Measurements from ENCODE around the gene RGL4.
"Not testable (repeated sequence)": the region's sequence is repeated elsewhere in the genome, so short reads cannot be mapped to it uniquely, and the experiment has no call there.

The RGL4 gene

DNA sequence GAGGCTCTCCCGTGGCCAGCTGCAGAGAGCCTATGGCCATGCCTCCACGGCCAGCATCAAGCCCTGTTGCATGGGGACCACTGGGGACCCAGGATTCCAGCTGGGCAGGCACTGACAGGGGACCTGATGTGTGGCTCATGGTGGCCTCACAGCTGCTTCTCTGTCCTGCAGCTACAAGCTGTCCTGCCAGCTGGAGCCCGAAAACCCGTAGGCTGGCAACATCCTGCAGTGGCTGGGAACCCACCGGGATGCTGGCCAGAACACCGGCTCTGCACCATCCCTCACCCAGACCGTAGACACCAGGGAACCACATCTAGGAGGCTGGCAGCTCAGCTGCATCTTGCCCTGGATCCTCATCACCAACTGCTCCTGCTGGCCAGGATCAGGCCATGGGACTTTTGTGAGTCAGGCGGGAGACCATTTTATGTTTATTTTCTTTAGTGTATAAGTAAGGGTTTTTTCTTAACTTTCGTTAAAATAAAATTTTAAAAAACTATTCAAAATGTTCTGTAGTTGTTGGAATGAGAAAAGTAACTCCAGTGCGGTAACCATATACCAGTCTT is 7.9 kb downstream of the RGL4 start:
- no peak for DNase-seq (ENCODE audit: low spot score)

DNA sequence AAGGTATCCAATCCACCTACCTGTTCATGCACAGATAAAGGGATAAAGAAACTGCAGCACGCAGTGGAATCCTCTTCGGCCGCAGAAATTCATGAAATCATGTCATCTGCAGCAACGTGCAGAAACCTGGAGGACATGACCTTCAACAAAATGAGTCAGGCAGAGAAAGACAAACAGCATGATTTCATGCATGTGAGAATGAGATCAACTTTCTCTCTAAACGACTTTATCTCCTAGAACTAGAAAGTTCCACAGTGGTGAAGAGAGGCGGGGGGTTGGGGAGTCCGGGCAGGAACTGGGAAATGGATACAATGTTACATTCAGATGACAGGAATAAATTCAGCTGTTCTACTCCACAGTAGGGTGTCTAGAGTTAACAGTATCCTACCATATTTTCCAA is 9.9 kb downstream of the RGL4 start:
- peak; percentile 18 for DNase-seq (ENCODE audit: low spot score)

GRCh38 chr22:23704062-23704461 is 13.2 kb downstream of the RGL4 start:
- DNase-seq (ENCODE audit: low spot score) = no peak

GRCh38 chr22:23704829-23705228 is 14.0 kb downstream of the RGL4 start:
- DNase-seq (ENCODE audit: low spot score) = no peak

DNA sequence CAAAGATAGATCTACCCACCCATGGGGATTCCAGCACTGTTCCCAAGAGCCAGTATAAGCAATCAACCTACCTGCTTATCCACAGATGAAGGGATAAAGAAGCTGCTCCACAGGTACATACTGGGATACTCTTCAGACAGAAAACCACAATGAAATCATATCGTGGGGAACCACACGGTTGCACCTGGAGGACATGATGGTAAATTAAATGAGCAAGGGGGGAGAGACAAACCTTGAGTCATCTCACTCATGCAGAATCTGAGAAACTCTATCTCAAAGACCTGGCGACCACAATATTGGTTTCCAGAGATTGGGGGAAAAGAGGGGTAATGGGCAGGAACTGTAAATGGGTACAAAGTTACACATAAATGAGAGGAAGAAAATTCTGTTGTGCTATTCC is 14.5 kb downstream of the RGL4 start:
- no peak for DNase-seq (ENCODE audit: low spot score)

DNA sequence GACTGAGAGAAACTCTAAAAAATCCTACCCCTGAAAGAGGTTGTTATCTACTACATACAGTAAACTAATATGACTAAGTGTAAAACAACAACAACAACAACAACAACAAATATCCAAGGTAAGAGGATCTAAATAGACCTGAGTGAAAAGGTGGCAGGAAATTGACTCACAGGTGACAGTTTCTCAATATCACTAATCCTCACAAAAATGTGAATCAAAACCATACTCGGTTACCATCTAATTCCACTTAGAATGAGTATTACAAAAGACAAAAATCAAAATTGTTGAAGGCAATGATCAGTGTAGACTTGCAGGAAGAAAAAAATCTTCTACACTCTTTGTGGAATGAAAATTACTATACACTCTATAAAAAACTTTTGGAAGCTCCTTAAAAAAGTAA is 17.5 kb downstream of the RGL4 start:
- no peak for DNase-seq (ENCODE audit: low spot score)

GRCh38 chr22:23709107-23709506 is 18.3 kb downstream of the RGL4 start:
- DNase-seq (ENCODE audit: low spot score) = peak; percentile 37

DNA sequence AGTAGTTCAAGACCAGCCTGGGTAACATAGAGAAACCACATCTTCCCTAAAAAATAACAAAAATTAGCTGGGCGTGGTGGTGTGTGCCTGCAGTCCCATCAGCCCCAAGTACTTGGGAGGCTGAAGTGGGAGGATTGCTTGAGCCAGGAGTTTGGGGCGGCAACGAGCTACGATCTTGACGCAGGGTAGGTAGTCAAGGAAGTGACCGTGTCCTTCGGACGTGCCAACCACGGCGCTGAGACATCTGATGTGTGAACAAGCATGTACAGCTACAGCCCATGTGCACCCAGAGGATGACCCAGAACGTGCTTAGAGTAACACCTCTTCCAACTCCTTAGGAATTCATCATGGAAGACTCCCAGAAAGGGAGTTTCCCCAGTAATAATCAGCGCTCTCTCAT is 21.4 kb downstream of the RGL4 start:
- no peak for DNase-seq (ENCODE audit: low spot score)

- DNase-seq (ENCODE audit: low spot score) = no peak
These were observed 23.1 kb downstream of the RGL4 start for GRCh38 chr22:23713696-23714595.

GRCh38 chr22:23714596-23715578 is 24.1 kb downstream of the RGL4 start:
- no peak for DNase-seq (ENCODE audit: low spot score)

DNA sequence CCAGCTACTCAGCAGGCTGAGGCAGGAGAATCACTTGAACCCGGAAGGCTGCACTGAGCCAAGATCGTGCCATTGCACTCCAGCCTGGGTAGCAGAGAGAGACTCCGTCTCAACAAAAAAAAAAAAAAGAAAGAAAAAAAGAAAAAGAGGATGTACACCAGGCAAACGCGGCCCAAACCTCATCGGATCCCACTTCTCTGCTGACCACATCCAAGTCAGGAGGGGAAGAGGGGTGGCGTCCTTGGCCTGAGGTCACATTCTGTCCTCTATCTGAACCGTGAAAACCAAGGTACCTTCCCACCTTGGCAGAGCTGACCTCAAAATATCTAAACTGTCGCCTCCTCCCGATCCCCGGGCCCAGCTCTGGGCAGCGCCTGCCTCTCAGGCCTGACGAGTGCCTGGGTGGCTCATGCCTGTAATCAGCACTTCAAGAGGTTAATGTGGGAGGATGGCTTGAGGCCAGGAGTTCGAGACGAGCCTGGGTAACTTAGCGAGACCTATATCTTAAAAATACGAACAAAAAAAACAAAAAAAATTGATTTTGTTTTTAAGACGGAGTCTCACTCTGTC is 25.1 kb downstream of the RGL4 start:
- peak; percentile 25 for DNase-seq (ENCODE audit: low spot score)

- peak; percentile 82 for DNase-seq (ENCODE audit: low spot score)
These were observed 26.3 kb downstream of the RGL4 start for GRCh38 chr22:23716811-23717801.

- DNase-seq (ENCODE audit: low spot score) = peak; percentile 65
These were observed 27.8 kb downstream of the RGL4 start for GRCh38 chr22:23718371-23719165.

DNA sequence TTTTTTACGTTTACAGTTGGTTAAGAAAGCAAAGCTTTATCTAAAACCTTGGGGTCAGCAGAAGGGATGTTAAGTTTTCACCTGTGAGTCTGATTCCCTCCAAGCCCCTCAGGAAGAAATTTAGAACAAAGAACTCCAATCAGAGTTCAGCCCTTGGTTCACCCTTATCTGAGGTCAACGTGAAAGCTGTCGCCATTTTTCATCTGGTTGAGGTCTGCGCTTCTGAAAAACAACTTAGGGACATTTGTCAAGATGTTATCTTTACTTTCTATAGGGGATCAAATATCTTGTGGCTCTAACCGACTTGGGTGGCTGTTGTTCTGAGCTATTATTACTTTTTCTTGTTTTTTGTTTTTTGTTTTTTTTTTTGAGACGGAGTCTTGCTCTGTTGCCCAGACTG is 30.0 kb downstream of the RGL4 start:
- no peak for DNase-seq (ENCODE audit: low spot score)

DNA sequence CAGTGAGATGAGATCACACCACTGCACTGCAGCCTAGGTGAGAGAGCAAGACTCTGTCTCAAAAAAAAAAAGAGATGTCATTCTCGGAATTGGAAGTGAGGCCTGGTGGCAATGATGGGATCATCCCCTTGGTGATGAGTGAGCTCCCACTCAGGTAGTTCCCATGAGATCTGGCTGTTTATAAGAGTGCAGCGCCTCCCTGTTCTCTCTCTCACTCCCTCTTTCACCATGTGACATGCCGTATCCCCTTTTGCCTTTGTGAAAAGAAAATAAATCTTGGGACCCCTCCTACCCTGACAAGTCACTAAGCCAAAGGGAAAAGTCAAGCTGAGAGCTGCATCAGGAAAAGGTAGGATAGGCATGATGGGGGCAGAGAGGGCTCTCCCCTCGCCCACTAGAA is 31.3 kb downstream of the RGL4 start:
- DNase-seq (ENCODE audit: low spot score) = no peak

- no peak for DNase-seq (ENCODE audit: low spot score)
These were observed 31.9 kb downstream of the RGL4 start for GRCh38 chr22:23722724-23723123.

DNA sequence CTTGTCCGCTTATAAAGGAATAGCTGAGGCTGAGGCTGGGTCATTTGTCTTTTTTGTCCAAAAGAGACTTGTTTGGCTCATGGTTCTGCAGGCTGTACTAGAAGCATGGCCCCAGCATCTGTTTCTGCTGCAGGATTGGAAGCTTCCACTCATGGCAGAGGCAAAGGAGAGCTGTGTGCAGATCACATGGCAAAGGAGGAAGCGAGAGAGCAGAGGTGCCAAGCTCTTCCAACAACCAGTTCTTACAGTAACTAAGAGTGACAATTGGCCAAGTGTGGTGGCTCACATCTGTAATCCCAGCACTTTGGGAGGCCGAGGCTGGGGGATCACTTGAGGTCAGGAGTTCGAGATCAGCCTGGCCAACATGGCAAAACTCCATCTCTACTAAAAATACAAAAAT is 37.3 kb downstream of the RGL4 start:
- not testable (repeated sequence) for DNase-seq (ENCODE audit: low spot score)

DNA sequence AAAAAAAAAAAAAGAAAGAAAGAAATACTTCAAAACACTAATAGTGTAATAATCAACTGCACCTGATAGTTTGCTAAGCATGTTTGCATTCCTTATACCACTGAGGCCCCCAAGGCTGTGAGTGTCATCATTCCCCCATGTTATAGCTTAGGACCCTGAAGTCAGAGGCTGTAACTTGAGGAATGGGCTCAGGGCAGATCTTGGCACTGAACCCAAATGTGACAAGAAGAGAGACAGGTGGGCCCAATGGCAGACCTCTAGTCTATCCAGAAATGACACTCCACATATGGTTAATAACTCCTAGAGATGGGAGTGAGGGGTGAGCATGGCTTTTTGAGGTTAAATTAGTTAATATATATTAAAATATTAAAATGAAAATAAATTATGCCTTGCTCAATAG is 46.9 kb downstream of the RGL4 start:
- no peak for DNase-seq (ENCODE audit: low spot score)

GRCh38 chr22:23742505-23743264 is 51.9 kb downstream of the RGL4 start:
- no peak for DNase-seq (ENCODE audit: low spot score)
